Measurements from ENCODE around the gene KHK.

KHK gene

GRCh38 chr2:27093430-27094352, 7.1 kb downstream of the KHK start:
- Histone ChIP-seq H3K9me3 (replicated peaks; ENCODE audit: low read length) (no peaks in the 10 kb centered on the region), H3K36me3 (ENCODE audit: insufficient read depth, low read length) (no peaks in the 10 kb centered on the region), H3K27me3 (ENCODE audit: control insufficient read depth, insufficient read depth, low read length) (no peaks in the 10 kb centered on the region), H3K9ac (ENCODE audit: low read depth, low read length) (no peak overlapping the region), H3K4me2 (ENCODE audit: low read length) (no peak overlapping the region), H3K4me3 (ENCODE audit: low read length) (no peak overlapping the region), H3K4me1 (ENCODE audit: control insufficient read depth, insufficient read depth, low read length) (peaks cover 3% of the 10 kb centered on the region)

- H3K4me1 ChIP-seq (ENCODE audit: control insufficient read depth, insufficient read depth, low read length): peaks cover 3% of the 10 kb centered on the region
- H3K36me3 ChIP-seq (ENCODE audit: insufficient read depth, low read length): no peaks in the 10 kb centered on the region
- no peaks in the 10 kb centered on the region for H3K9me3 ChIP-seq (replicated peaks; ENCODE audit: low read length)
- H3K27me3 ChIP-seq (ENCODE audit: control insufficient read depth, insufficient read depth, low read length): no peaks in the 10 kb centered on the region
- no peak overlapping the region for H3K4me3 ChIP-seq (ENCODE audit: low read length)
- H3K9ac ChIP-seq (ENCODE audit: low read depth, low read length): no peak overlapping the region
- H3K4me2 ChIP-seq (ENCODE audit: low read length): no peak overlapping the region
Measured at GRCh38 chr2:27094353-27094984, 7.9 kb downstream of the KHK start.

GRCh38 chr2:27095427-27095744, 8.8 kb downstream of the KHK start:
- no peak overlapping the region for H3K4me2 ChIP-seq (ENCODE audit: low read length)

GRCh38 chr2:27095745-27096651, 9.4 kb downstream of the KHK start:
- Histone ChIP-seq H3K9me3 (replicated peaks; ENCODE audit: low read length) (no peaks in the 10 kb centered on the region), H3K27me3 (ENCODE audit: control insufficient read depth, insufficient read depth, low read length) (no peaks in the 10 kb centered on the region), H3K4me1 (ENCODE audit: control insufficient read depth, insufficient read depth, low read length) (peaks cover 3% of the 10 kb centered on the region), H3K36me3 (ENCODE audit: insufficient read depth, low read length) (no peaks in the 10 kb centered on the region), H3K4me2 (ENCODE audit: low read length) (peak overlapping the region; percentile 77), H3K4me3 (ENCODE audit: low read length) (peak overlapping the region; percentile 59), H3K9ac (ENCODE audit: low read depth, low read length) (no peak overlapping the region)

More at GRCh38 chr2:27095427-27095744, 8.8 kb downstream of the KHK start:
- no peak overlapping the region for H3K9ac ChIP-seq (ENCODE audit: low read depth, low read length)
- H3K4me1 ChIP-seq (ENCODE audit: control insufficient read depth, insufficient read depth, low read length): peaks cover 3% of the 10 kb centered on the region
- H3K9me3 ChIP-seq (replicated peaks; ENCODE audit: low read length): no peaks in the 10 kb centered on the region
- no peaks in the 10 kb centered on the region for H3K36me3 ChIP-seq (ENCODE audit: insufficient read depth, low read length)
- no peak overlapping the region for H3K4me3 ChIP-seq (ENCODE audit: low read length)
- no peaks in the 10 kb centered on the region for H3K27me3 ChIP-seq (ENCODE audit: control insufficient read depth, insufficient read depth, low read length)

- H3K36me3 ChIP-seq (ENCODE audit: insufficient read depth, low read length): no peaks in the 10 kb centered on the region
- no peak overlapping the region for H3K4me2 ChIP-seq (ENCODE audit: low read length)
- H3K4me3 ChIP-seq (ENCODE audit: low read length): no peak overlapping the region
- H3K9ac ChIP-seq (ENCODE audit: low read depth, low read length): no peak overlapping the region
- peaks cover 4% of the 10 kb centered on the region for H3K27me3 ChIP-seq (ENCODE audit: control insufficient read depth, insufficient read depth, low read length)
- H3K9me3 ChIP-seq (replicated peaks; ENCODE audit: low read length): no peaks in the 10 kb centered on the region
- peaks cover 3% of the 10 kb centered on the region for H3K4me1 ChIP-seq (ENCODE audit: control insufficient read depth, insufficient read depth, low read length)
Measured at GRCh38 chr2:27096748-27097297, 10.3 kb downstream of the KHK start.

- peaks cover 10% of the 10 kb centered on the region for H3K27me3 ChIP-seq (ENCODE audit: control insufficient read depth, insufficient read depth, low read length)
- no peaks in the 10 kb centered on the region for H3K36me3 ChIP-seq (ENCODE audit: insufficient read depth, low read length)
- no peaks in the 10 kb centered on the region for H3K9me3 ChIP-seq (replicated peaks; ENCODE audit: low read length)
- H3K4me1 ChIP-seq (ENCODE audit: control insufficient read depth, insufficient read depth, low read length): peaks cover 3% of the 10 kb centered on the region
- no peak overlapping the region for H3K4me2 ChIP-seq (ENCODE audit: low read length)
- H3K4me3 ChIP-seq (ENCODE audit: low read length): no peak overlapping the region
- no peak overlapping the region for H3K9ac ChIP-seq (ENCODE audit: low read depth, low read length)
Measured at GRCh38 chr2:27097341-27097740, 10.8 kb downstream of the KHK start.

- peaks cover 3% of the 10 kb centered on the region for H3K4me1 ChIP-seq (ENCODE audit: control insufficient read depth, insufficient read depth, low read length)
- no peaks in the 10 kb centered on the region for H3K9me3 ChIP-seq (replicated peaks; ENCODE audit: low read length)
- H3K27me3 ChIP-seq (ENCODE audit: control insufficient read depth, insufficient read depth, low read length): peaks cover 24% of the 10 kb centered on the region
- no peak overlapping the region for H3K9ac ChIP-seq (ENCODE audit: low read depth, low read length)
- H3K36me3 ChIP-seq (ENCODE audit: insufficient read depth, low read length): no peaks in the 10 kb centered on the region
- no peak overlapping the region for H3K4me3 ChIP-seq (ENCODE audit: low read length)
- H3K4me2 ChIP-seq (ENCODE audit: low read length): no peak overlapping the region
Measured at GRCh38 chr2:27099334-27099955, 12.9 kb downstream of the KHK start.

- Histone ChIP-seq H3K9me3 (replicated peaks; ENCODE audit: low read length) (no peaks in the 10 kb centered on the region), H3K9ac (ENCODE audit: low read depth, low read length) (no peak overlapping the region), H3K4me1 (ENCODE audit: control insufficient read depth, insufficient read depth, low read length) (peaks cover 3% of the 10 kb centered on the region), H3K36me3 (ENCODE audit: insufficient read depth, low read length) (no peaks in the 10 kb centered on the region), H3K27me3 (ENCODE audit: control insufficient read depth, insufficient read depth, low read length) (peaks cover 29% of the 10 kb centered on the region), H3K4me2 (ENCODE audit: low read length) (no peak overlapping the region), H3K4me3 (ENCODE audit: low read length) (no peak overlapping the region)
Measured at GRCh38 chr2:27100036-27100435, 13.5 kb downstream of the KHK start.

- H3K4me1 ChIP-seq (ENCODE audit: control insufficient read depth, insufficient read depth, low read length): no peaks in the 10 kb centered on the region
- H3K9ac ChIP-seq (ENCODE audit: low read depth, low read length): no peak overlapping the region
- peaks cover 39% of the 10 kb centered on the region for H3K27me3 ChIP-seq (ENCODE audit: control insufficient read depth, insufficient read depth, low read length)
- H3K9me3 ChIP-seq (replicated peaks; ENCODE audit: low read length): no peaks in the 10 kb centered on the region
- H3K4me2 ChIP-seq (ENCODE audit: low read length): no peak overlapping the region
- no peaks in the 10 kb centered on the region for H3K36me3 ChIP-seq (ENCODE audit: insufficient read depth, low read length)
- no peak overlapping the region for H3K4me3 ChIP-seq (ENCODE audit: low read length)
Measured at GRCh38 chr2:27102329-27102728, 15.8 kb downstream of the KHK start.

GRCh38 chr2:27105981-27106380, 19.4 kb downstream of the KHK start:
- no peaks in the 10 kb centered on the region for H3K36me3 ChIP-seq (ENCODE audit: insufficient read depth, low read length)
- no peak overlapping the region for H3K9ac ChIP-seq (ENCODE audit: low read depth, low read length)
- H3K27me3 ChIP-seq (ENCODE audit: control insufficient read depth, insufficient read depth, low read length): peaks cover 39% of the 10 kb centered on the region

GRCh38 chr2:27108221-27108620, 21.6 kb downstream of the KHK start:
- no peak overlapping the region for H3K9ac ChIP-seq (ENCODE audit: low read depth, low read length)
- peaks cover 32% of the 10 kb centered on the region for H3K27me3 ChIP-seq (ENCODE audit: control insufficient read depth, insufficient read depth, low read length)
- no peak overlapping the region for H3K4me3 ChIP-seq (ENCODE audit: low read length)
- H3K36me3 ChIP-seq (ENCODE audit: insufficient read depth, low read length): no peaks in the 10 kb centered on the region
- no peaks in the 10 kb centered on the region for H3K9me3 ChIP-seq (replicated peaks; ENCODE audit: low read length)
- H3K4me2 ChIP-seq (ENCODE audit: low read length): no peak overlapping the region
- H3K4me1 ChIP-seq (ENCODE audit: control insufficient read depth, insufficient read depth, low read length): no peaks in the 10 kb centered on the region

More at GRCh38 chr2:27105981-27106380, 19.4 kb downstream of the KHK start:
- H3K4me2 ChIP-seq (ENCODE audit: low read length): no peak overlapping the region
- no peaks in the 10 kb centered on the region for H3K9me3 ChIP-seq (replicated peaks; ENCODE audit: low read length)
- H3K4me1 ChIP-seq (ENCODE audit: control insufficient read depth, insufficient read depth, low read length): no peaks in the 10 kb centered on the region
- no peak overlapping the region for H3K4me3 ChIP-seq (ENCODE audit: low read length)

All from skeletal muscle satellite cell (primary cell).